ENCODE measurements around the gene MFSD6.

MFSD6 gene

GRCh38 chr2:190514676-190515075, 106.5 kb downstream of the MFSD6 start:
- TF ChIP-seq CTCF (IDR thresholded peaks at IDR 0.05; ENCODE audit: extremely low read depth, insufficient read depth, missing control alignments): no peak
- no peak for DNase-seq (ENCODE audit: low spot score)
- in situ Hi-C loops (cut with MboI; ENCODE audit: low pct_unique_long_range_greater_than_20kb, low sequenced_read_pairs, unreplicated experiment): loop anchor here (10.0 kb wide), 2 partner anchors 130 to 430 kb away; no protein-coding TSS in a partner anchor

GRCh38 chr2:190515687-190516086, 107.5 kb downstream of the MFSD6 start:
- DNase-seq (ENCODE audit: low spot score): no peak
- TF ChIP-seq CTCF (IDR thresholded peaks at IDR 0.05; ENCODE audit: extremely low read depth, insufficient read depth, missing control alignments): no peak
- in situ Hi-C loops (cut with MboI; ENCODE audit: low pct_unique_long_range_greater_than_20kb, low sequenced_read_pairs, unreplicated experiment): loop anchor here (10.0 kb wide), 2 partner anchors 131 to 431 kb away; no protein-coding TSS in a partner anchor

GRCh38 chr2:190517468-190517867, 109.3 kb downstream of the MFSD6 start:
- in situ Hi-C loops (cut with MboI; ENCODE audit: low pct_unique_long_range_greater_than_20kb, low sequenced_read_pairs, unreplicated experiment): loop anchor here (10.0 kb wide), 2 partner anchors 133 to 433 kb away; no protein-coding TSS in a partner anchor
- no peak for DNase-seq (ENCODE audit: low spot score)
- TF ChIP-seq CTCF (IDR thresholded peaks at IDR 0.05; ENCODE audit: extremely low read depth, insufficient read depth, missing control alignments): no peak

GRCh38 chr2:190519975-190520767, 112.0 kb downstream of the MFSD6 start:
- no peak for TF ChIP-seq CTCF (IDR thresholded peaks at IDR 0.05; ENCODE audit: extremely low read depth, insufficient read depth, missing control alignments)
- in situ Hi-C loops (cut with MboI; ENCODE audit: low pct_unique_long_range_greater_than_20kb, low sequenced_read_pairs, unreplicated experiment): loop anchor here (10.0 kb wide), 2 partner anchors 135 to 435 kb away; no protein-coding TSS in a partner anchor
- no peak for DNase-seq (ENCODE audit: low spot score)

- DNase-seq (ENCODE audit: low spot score): no peak
- in situ Hi-C loops (cut with MboI; ENCODE audit: low pct_unique_long_range_greater_than_20kb, low sequenced_read_pairs, unreplicated experiment): no loop called here
- TF ChIP-seq CTCF (IDR thresholded peaks at IDR 0.05; ENCODE audit: extremely low read depth, insufficient read depth, missing control alignments): no peak
Observed at GRCh38 chr2:190524928-190525327, 116.8 kb downstream of the MFSD6 start.

- no peak for DNase-seq (ENCODE audit: low spot score)
- in situ Hi-C loops (cut with MboI; ENCODE audit: low pct_unique_long_range_greater_than_20kb, low sequenced_read_pairs, unreplicated experiment): no loop called here
- TF ChIP-seq CTCF (IDR thresholded peaks at IDR 0.05; ENCODE audit: extremely low read depth, insufficient read depth, missing control alignments): no peak
Observed at GRCh38 chr2:190526105-190526750, 118.1 kb downstream of the MFSD6 start.
